GM23338 (cell line): ENCODE data around the gene IFNG-AS1. TPM values are rescaled to one million over a fixed set of nuclear protein-coding genes. Genes with fewer than 3 reads are reported as not detected.

ENCODE experiments used
- ATAC-seq: fragments of 200-7000 bp; cut with Tn5 transposase; 3 replicates; pipeline ENCODE4 v1.9.1; 2020
- DNase-seq: peaks from one replicate; pipeline ENCODE4 v3.0.0-alpha.2; 2015; ENCODE audit warnings: low spot score
- H2AFZ ChIP-seq: fragments of 200-600 bp; sonication (generic); 2 replicates; pipeline ENCODE4 v1.8.0; 2016; ENCODE audit warnings: antibody characterized with exemption, mild to moderate bottlenecking, moderate library complexity
- H3F3A ChIP-seq: fragments of 200-600 bp; sonication (generic); replicated peaks from 2 replicates; pipeline ENCODE4 v1.8.0; 2017; ENCODE audit warnings: antibody characterized with exemption, mixed run types, low read depth
- H3K27ac ChIP-seq: fragments of 200-600 bp; sonication (generic); 2 replicates; pipeline ENCODE4 v1.6.1; 2016; ENCODE audit warnings: low read depth
- H3K27me3 ChIP-seq: fragments of 200-600 bp; sonication (generic); 2 replicates; pipeline ENCODE4 v1.8.0; 2016; ENCODE audit warnings: mild to moderate bottlenecking, mixed run types, moderate library complexity; ENCODE audit not compliant: insufficient read depth
- H3K36me3 ChIP-seq: fragments of 200-600 bp; sonication (generic); 2 replicates; pipeline ENCODE4 v1.8.0; 2016; ENCODE audit warnings: mild to moderate bottlenecking; ENCODE audit not compliant: insufficient read depth
- H3K4me1 ChIP-seq: fragments of 200-600 bp; sonication (generic); 2 replicates; pipeline ENCODE4 v1.8.0; 2016; ENCODE audit warnings: mild to moderate bottlenecking, moderate library complexity; ENCODE audit not compliant: insufficient read depth
- H3K4me2 ChIP-seq: fragments of 200-600 bp; sonication (generic); 2 replicates; pipeline ENCODE4 v1.7.1; 2017; ENCODE audit warnings: mixed run types
- H3K4me3 ChIP-seq: fragments of 200-600 bp; sonication (generic); 2 replicates; pipeline ENCODE4 v1.6.1; 2016; ENCODE audit warnings: mixed run types
- H3K79me2 ChIP-seq: fragments of 200-600 bp; sonication (generic); replicated peaks from 2 replicates; pipeline ENCODE4 v1.8.0; 2017; ENCODE audit warnings: mild to moderate bottlenecking; ENCODE audit not compliant: insufficient read depth
- H3K9me2 ChIP-seq: fragments of 200-600 bp; sonication (generic); 2 replicates; pipeline ENCODE4 v1.8.0; 2017; ENCODE audit not compliant: insufficient read depth
- H4K20me1 ChIP-seq: fragments of 200-600 bp; sonication (generic); replicated peaks from 2 replicates; pipeline ENCODE4 v1.8.0; 2017; ENCODE audit warnings: mild to moderate bottlenecking; ENCODE audit not compliant: insufficient read depth
- H3K27ac Mint-ChIP-seq: 2 replicates; pipeline ENCODE4 v1.8.0; 2020; ENCODE audit warnings: inconsistent platforms, mild to moderate bottlenecking, moderate library complexity, mixed read lengths
- H3K27me3 Mint-ChIP-seq: 3 replicates; pipeline ENCODE4 v1.8.0; 2022; ENCODE audit warnings: low read depth, mild to moderate bottlenecking, moderate library complexity, mixed read lengths, inconsistent platforms; ENCODE audit not compliant: insufficient read depth, poor library complexity
- H3K36me3 Mint-ChIP-seq: 3 replicates; pipeline ENCODE4 v1.8.0; 2021; ENCODE audit warnings: low read depth, mild to moderate bottlenecking, inconsistent platforms, moderate library complexity, mixed read lengths
- H3K4me1 Mint-ChIP-seq: 3 replicates; pipeline ENCODE4 v1.8.0; 2020; ENCODE audit warnings: mild to moderate bottlenecking, inconsistent platforms, mixed read lengths
- H3K4me3 Mint-ChIP-seq: 3 replicates; pipeline ENCODE4 v1.8.0; 2021; ENCODE audit warnings: moderate library complexity, mild to moderate bottlenecking, inconsistent platforms, mixed read lengths
- H3K9me3 Mint-ChIP-seq: 3 replicates; pipeline ENCODE4 v1.8.0; 2020; ENCODE audit warnings: moderate library complexity, mild to moderate bottlenecking, inconsistent platforms, mixed read lengths
- CREB1 ChIP-seq: fragments of 250-450 bp; sonication (Bioruptor Pico); IDR thresholded peaks from 2 replicates; pipeline ENCODE4 v1.5.0; 2020; ENCODE audit warnings: low read depth, mild to moderate bottlenecking, moderate library complexity
- EZH2 ChIP-seq: fragments of 200-600 bp; sonication (generic); IDR thresholded peaks from one replicate; pipeline ENCODE4 v1.8.0; 2017; ENCODE audit warnings: antibody characterized with exemption, mild to moderate bottlenecking, low read depth; ENCODE audit not compliant: unreplicated experiment
- EZH2phosphoT487 ChIP-seq: fragments of 200-600 bp; sonication (generic); IDR thresholded peaks from one replicate; pipeline ENCODE4 v1.8.1; 2018; ENCODE audit warnings: antibody characterized with exemption; ENCODE audit not compliant: unreplicated experiment
- JUNB ChIP-seq: IDR thresholded peaks from one replicate; pipeline ENCODE4 v1.6.1; 2016; ENCODE audit warnings: antibody characterized with exemption; ENCODE audit not compliant: unreplicated experiment
- NANOG ChIP-seq: IDR thresholded peaks from 2 replicates; pipeline ENCODE4 v1.6.1; 2016; ENCODE audit warnings: antibody characterized with exemption, borderline replicate concordance
- POLR2AphosphoS5 ChIP-seq: IDR thresholded peaks from 2 replicates; pipeline ENCODE4 v1.6.1; 2016; ENCODE audit warnings: antibody characterized with exemption, low read depth
- REST ChIP-seq: IDR thresholded peaks from one replicate; pipeline ENCODE4 v1.6.1; 2018; ENCODE audit warnings: antibody characterized with exemption; ENCODE audit not compliant: unreplicated experiment
- STAT1 ChIP-seq: IDR thresholded peaks from one replicate; pipeline ENCODE4 v1.6.1; 2016; ENCODE audit warnings: antibody characterized with exemption; ENCODE audit not compliant: unreplicated experiment
- ZNF114 ChIP-seq: fragments of 250-450 bp; sonication (Bioruptor Pico); IDR thresholded peaks from 2 replicates; pipeline ENCODE4 v1.5.0; 2020; ENCODE audit warnings: mild to moderate bottlenecking, moderate library complexity
- ZNF331 ChIP-seq: fragments of 250-450 bp; sonication (Bioruptor Pico); IDR thresholded peaks from 2 replicates; pipeline ENCODE4 v1.5.0; 2020; ENCODE audit warnings: low read depth, mild to moderate bottlenecking, moderate library complexity
- ZNF462 ChIP-seq: fragments of 250-450 bp; sonication (Bioruptor Pico); IDR thresholded peaks from 2 replicates; pipeline ENCODE4 v1.5.0; 2020; ENCODE audit warnings: mild to moderate bottlenecking, moderate library complexity
- polyA plus RNA-seq: library from polyadenylated mRNA; unstranded; fragments of >200 nt; fragmentation: Nextera tagmentation; extraction: Ambion mirVana; gene quantifications from 2 replicates; pipeline ENCODE4 v1.2.1, GENCODE V29; 2016
- total RNA-seq: library from RNA; depleted of rRNA; stranded (reverse); fragments of >200 nt; shearing (Covaris generic); gene quantifications from 2 replicates; pipeline ENCODE4 v1.2.3, GENCODE V29; 2014

Gene IFNG-AS1
- total and polyA plus RNA-seq, 2 experiments from 2014 or later = not detected

GRCh38 chr12:67986632-67987031 is 2.6 kb upstream of the IFNG-AS1 start (continued):
- TF ChIP-seq REST = no peak
- no peak for TF ChIP-seq ZNF331 (CRISPR knock-in tag)
- no peak for TF ChIP-seq EZH2phosphoT487

DNA sequence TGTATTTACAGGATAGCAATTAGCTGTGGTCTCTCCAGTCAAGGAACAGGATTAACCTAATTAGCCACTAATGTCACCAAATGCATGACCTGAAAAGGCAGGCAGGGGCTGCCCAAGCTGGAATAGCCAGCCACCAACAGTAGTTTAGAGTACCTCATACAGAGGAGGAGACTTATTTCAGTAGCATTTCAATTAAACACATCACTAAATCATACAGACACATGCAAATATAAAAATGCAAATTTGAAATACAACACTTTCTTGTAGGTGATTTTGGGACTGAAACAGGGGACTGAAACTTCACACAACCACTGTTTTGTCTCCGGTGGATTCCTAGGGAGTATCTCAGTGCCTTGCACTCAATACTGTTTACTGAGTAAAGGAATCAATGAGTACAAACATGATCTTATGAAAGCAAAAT is 636 bp upstream of the IFNG-AS1 start:
- Mint-ChIP-seq H3K27ac (no peak overlapping the region), H3K4me3 (no peak overlapping the region), H3K9me3 (no peaks in the 10 kb centered on the region), H3K36me3 (no peaks in the 10 kb centered on the region), H3K4me1 (peaks cover 8% of the 10 kb centered on the region), H3K27me3 (peaks cover 2% of the 10 kb centered on the region)
- Histone ChIP-seq H3K4me2 (no peak overlapping the region), H3K4me1 (no peaks in the 10 kb centered on the region), H2AFZ (peak overlapping the region; percentile 67; the same call in 1 of the 2 replicates), H3K4me3 (no peak overlapping the region), H3F3A (no peaks in the 10 kb centered on the region), H3K27ac (no peak overlapping the region), H3K36me3 (no peaks in the 10 kb centered on the region), H3K79me2 (no peaks in the 10 kb centered on the region), H3K27me3 (no peaks in the 10 kb centered on the region), H4K20me1 (no peaks in the 10 kb centered on the region), H3K9me2 (no peaks in the 10 kb centered on the region; the same call in 1 of the 2 replicates)
- no peak for ATAC-seq
- DNase-seq = no peak
- no peak for TF ChIP-seq JUNB
- no peak for TF ChIP-seq REST
- no peak for TF ChIP-seq ZNF462 (CRISPR knock-in tag)
- TF ChIP-seq CREB1 (CRISPR knock-in tag) = no peak
- no peak for TF ChIP-seq NANOG
- no peak for TF ChIP-seq ZNF114 (CRISPR knock-in tag)
- TF ChIP-seq ZNF331 (CRISPR knock-in tag) = no peak
- no peak for TF ChIP-seq EZH2
- no peak for TF ChIP-seq POLR2AphosphoS5
- no peak for TF ChIP-seq EZH2phosphoT487
- TF ChIP-seq STAT1 = no peak
